K562 (cell line): Measurements from ENCODE around the gene KTN1. TPM values are rescaled to one million over a fixed set of nuclear protein-coding genes. Genes with fewer than 3 reads are reported as not detected.

ENCODE experiments used
- ATAC-seq: fragments of 200-7000 bp; cut with Tn5 transposase; 3 replicates; pipeline ENCODE4 v1.9.1; 2020; ENCODE audit warnings: moderate library complexity
- BruUV-seq: library from RNA; stranded (reverse); fragments of 400-500 nt; replicated peaks from 2 replicates; lab custom pipeline; 2021; lab: Mats Ljungman, UMichigan
- CTCF ChIA-PET: fragments of 300-600 bp; formaldehyde crosslinking; extraction: SDS; loops from one replicate; lab custom pipeline; 2021; ENCODE audit warnings: low intra/inter-chr PET ratio; lab: Yijun Ruan, JAX
- POLR2A ChIA-PET: fragments of 300-600, 350-650 bp; sonication (Branson Sonifier 250); formaldehyde crosslinking; extraction: SDS; loops from one replicate; lab custom pipeline; 2021; ENCODE audit warnings: antibody characterized with exemption, inconsistent platforms; lab: Yijun Ruan, JAX
- DNase-seq, 4 experiments: peaks; one replicate each; pipeline versions ENCODE4 v3.0.0 to v3.0.0-alpha.2; 2011 to 2018; ENCODE audit warnings: low spot score in 3 of 4, mixed read lengths in 3 of 4; ENCODE audit errors: extremely low read depth in 1 of 4
- FAIRE-seq: peaks from 2 replicates; lab custom pipeline; 2011; peaks lifted over from hg19 to GRCh38; lab: Jason Lieb, UNC
- H2AFZ ChIP-seq: 2 replicates; pipeline ENCODE4 v1.6.0; 2011; ENCODE audit warnings: low read depth, low read length, control low read depth, inconsistent platforms
- H3K27ac ChIP-seq: fragments of 200-600 bp; 3 replicates; pipeline ENCODE4 v1.8.0; 2011; ENCODE audit warnings: low read depth, mild to moderate bottlenecking, control low read depth, inconsistent platforms, low read length, moderate library complexity, mixed read lengths; ENCODE audit errors: extremely low read depth
- H3K27me3 ChIP-seq, 2 experiments: fragments of 300-600 bp in 1 of 2; 2 replicates in 1 of 2; 3 replicates in 1 of 2; pipeline versions ENCODE4 v1.6.0 to v1.8.0; 2011; ENCODE audit warnings: inconsistent platforms in 2 of 2, low read length in 2 of 2, mild to moderate bottlenecking in 1 of 2, mixed read lengths in 1 of 2, moderate library complexity in 1 of 2; ENCODE audit not compliant: control insufficient read depth in 2 of 2, insufficient read depth in 2 of 2
- H3K36me3 ChIP-seq: fragments of 300-600 bp; 3 replicates; pipeline ENCODE4 v1.8.0; 2011; ENCODE audit warnings: mild to moderate bottlenecking, low read length, inconsistent platforms; ENCODE audit not compliant: control insufficient read depth, insufficient read depth
- H3K4me1 ChIP-seq, 2 experiments: fragments of 200-600 bp in 1 of 2; replicated peaks in 1 of 2; 2 replicates in 1 of 2; 3 replicates in 1 of 2; pipeline versions ENCODE4 v1.5.1 to v1.8.0; 2011; ENCODE audit warnings: inconsistent platforms in 2 of 2, low read length in 2 of 2, mild to moderate bottlenecking in 1 of 2, mixed read lengths in 1 of 2, moderate library complexity in 1 of 2; ENCODE audit not compliant: control insufficient read depth in 2 of 2, insufficient read depth in 2 of 2
- H3K4me2 ChIP-seq: 2 replicates; pipeline ENCODE4 v1.6.1; 2011; ENCODE audit warnings: low read length, control low read depth, inconsistent platforms, mixed read lengths; ENCODE audit not compliant: insufficient read depth
- H3K4me3 ChIP-seq: fragments of 200-600 bp; sonication (generic), shearing (Covaris generic); 2 replicates; pipeline ENCODE4 v1.5.1; 2016; ENCODE audit warnings: control low read depth, inconsistent platforms
- H3K79me2 ChIP-seq: fragments of 200-600 bp; 3 replicates; pipeline ENCODE4 v1.8.0; 2011; ENCODE audit warnings: low read length, inconsistent platforms; ENCODE audit not compliant: control insufficient read depth, insufficient read depth
- H3K9ac ChIP-seq, 2 experiments: 2 replicates each; pipeline versions ENCODE4 v1.6.0 to v1.6.1; 2011; ENCODE audit warnings: low read depth in 2 of 2, low read length in 2 of 2, control low read depth in 1 of 2, inconsistent platforms in 1 of 2, mild to moderate bottlenecking in 1 of 2, mixed read lengths in 1 of 2; ENCODE audit not compliant: insufficient read depth in 1 of 2
- H3K9me1 ChIP-seq: one replicate; pipeline ENCODE4 v1.6.0; 2011; ENCODE audit warnings: inconsistent platforms, mild to moderate bottlenecking, low read length, moderate library complexity; ENCODE audit not compliant: control insufficient read depth, insufficient read depth
- H3K9me3 ChIP-seq: replicated peaks from 2 replicates; pipeline ENCODE4 v1.5.1; 2011; ENCODE audit warnings: low read depth, low read length, inconsistent platforms; ENCODE audit not compliant: control insufficient read depth, insufficient read depth
- H4K20me1 ChIP-seq: replicated peaks from 2 replicates; pipeline ENCODE4 v1.6.1; 2011; ENCODE audit warnings: low read length, inconsistent platforms, mixed read lengths; ENCODE audit not compliant: control insufficient read depth, insufficient read depth
- ARNT ChIP-seq, 2 experiments: fragments of 450-650 bp; IDR thresholded peaks; 2 replicates each; pipeline ENCODE4 v1.6.1; 2016; ENCODE audit warnings: mild to moderate bottlenecking in 1 of 2
- BACH1 ChIP-seq: fragments of 200-800 bp; sonication (Bioruptor generic); IDR thresholded peaks from 2 replicates; pipeline ENCODE4 v1.6.1; 2016; ENCODE audit warnings: missing genetic modification characterization, missing compliant biosample characterization
- CCAR2 ChIP-seq: fragments of 200-400 bp; formaldehyde crosslinking; IDR thresholded peaks from 2 replicates; pipeline ENCODE4 v1.6.1; 2017; ENCODE audit warnings: mild to moderate bottlenecking, low read depth, low read length
- E4F1 ChIP-seq: fragments of 250-450 bp; sonication (Bioruptor Pico); IDR thresholded peaks from 2 replicates; pipeline ENCODE4 v1.5.0; 2021; ENCODE audit warnings: mild to moderate bottlenecking, borderline replicate concordance
- ETS2 ChIP-seq: IDR thresholded peaks from 2 replicates; pipeline ENCODE4 v1.6.1; 2016; ENCODE audit warnings: borderline replicate concordance, missing genetic modification characterization, mild to moderate bottlenecking, moderate library complexity, missing compliant biosample characterization; ENCODE audit not compliant: poor library complexity, severe bottlenecking
- EWSR1 ChIP-seq: fragments of 450-650 bp; IDR thresholded peaks from 2 replicates; pipeline ENCODE4 v1.6.1; 2018; ENCODE audit warnings: borderline replicate concordance, mild to moderate bottlenecking, low read depth, moderate library complexity; ENCODE audit not compliant: partially characterized antibody
- FOXP4 ChIP-seq: sonication (generic); formaldehyde crosslinking; IDR thresholded peaks from 2 replicates; pipeline ENCODE4 v1.8.0; 2022; ENCODE audit warnings: mild to moderate bottlenecking, missing genetic modification reagents, borderline replicate concordance
- HNRNPH1 ChIP-seq: fragments of 200-400 bp; formaldehyde crosslinking; optimal IDR thresholded peaks from 2 replicates; pipeline ENCODE3; 2017; ENCODE audit warnings: low read depth, mild to moderate bottlenecking, low read length, moderate library complexity
- KLF13 ChIP-seq: fragments of 450-650 bp; IDR thresholded peaks from 2 replicates; pipeline ENCODE4 v1.6.1; 2016; ENCODE audit warnings: missing genetic modification characterization, low read depth, mild to moderate bottlenecking, missing compliant biosample characterization, moderate library complexity, borderline replicate concordance
- MBD1 ChIP-seq: fragments of 250-450 bp; sonication (Bioruptor Pico); IDR thresholded peaks from 2 replicates; pipeline ENCODE4 v1.8.0; 2022; ENCODE audit warnings: inconsistent platforms
- RFX5 ChIP-seq: IDR thresholded peaks from 2 replicates; pipeline ENCODE4 v1.6.1; 2011; ENCODE audit warnings: low read depth, mild to moderate bottlenecking, improper control_type of control experiment, low read length
- SETDB1 ChIP-seq: IDR thresholded peaks from one replicate; pipeline ENCODE4 v1.6.1; 2012; ENCODE audit warnings: low read length, control low read depth, inconsistent platforms
- SUPT5H ChIP-seq: fragments of 450-650 bp; IDR thresholded peaks from 2 replicates; pipeline ENCODE4 v1.6.1; 2016
- TAF1 ChIP-seq: IDR thresholded peaks from 2 replicates; pipeline ENCODE4 v1.6.1; 2011; ENCODE audit warnings: mild to moderate bottlenecking, low read length, moderate library complexity; ENCODE audit not compliant: insufficient read depth, control insufficient read depth, severe bottlenecking; ENCODE audit errors: extremely low read depth
- TAF7 ChIP-seq: fragments of 450-650 bp; IDR thresholded peaks from 2 replicates; pipeline ENCODE4 v1.6.1; 2016; ENCODE audit warnings: missing genetic modification characterization, missing compliant biosample characterization
- TEAD1 ChIP-seq, 2 experiments: fragments of 450-650 bp in 1 of 2; sonication (generic) in 1 of 2; formaldehyde crosslinking; IDR thresholded peaks; 2 replicates each; pipeline versions ENCODE4 v1.4.0 to v1.8.0; 2020 to 2022; ENCODE audit warnings: mild to moderate bottlenecking in 2 of 2, missing genetic modification reagents in 1 of 2
- ZFPM2 ChIP-seq: fragments of 250-450 bp; sonication (Bioruptor Pico); IDR thresholded peaks from 2 replicates; pipeline ENCODE4 v1.5.1; 2022; ENCODE audit warnings: mild to moderate bottlenecking
- ZNF311 ChIP-seq: fragments of 250-450 bp; sonication (Bioruptor Pico); IDR thresholded peaks from 2 replicates; pipeline ENCODE4 v1.4.0; 2020; ENCODE audit warnings: mild to moderate bottlenecking, moderate library complexity
- WGBS: fragments of 100-300 bp; shearing (Covaris generic); methylation state at CpG from one replicate; pipeline ENCODE4 v1.1.6; 2016; ENCODE audit warnings: low coverage, mixed read lengths; ENCODE audit not compliant: insufficient coverage; ENCODE audit errors: missing lambda C conversion rate; 5-methylcytosine and 5-hydroxymethylcytosine counted together
- in situ Hi-C: fragments of 300-500 bp; cut with MboI; formaldehyde crosslinking; loops from 4 replicates; pipeline ENCODE4 v1.15.0; 2018; ENCODE audit warnings: inconsistent platforms, mixed read lengths
- intact Hi-C: fragments of 100-400 bp; cut with micrococcal nuclease; formaldehyde crosslinking; loops from 2 replicates; pipeline ENCODE4 v1.14.2; 2022
- polyA plus RNA-seq, 8 experiments: library from polyadenylated mRNA; depleted of rRNA in 4 of 8; stranded (reverse) in 5 of 8; unstranded in 3 of 8; fragments of >200 nt; fragmentation: Nextera tagmentation in 2 of 8; fragmentation: Illumina TruSeq in 1 of 8; extraction: Ambion mirVana in 2 of 8; extraction: Trizol in 1 of 8; gene quantifications; 2 replicates each; pipeline versions ENCODE4 v1.2.1 to v1.2.3, GENCODE V29; 2011 to 2014; ENCODE audit warnings: inconsistent platforms in 1 of 8, missing spikeins in 1 of 8
- total RNA-seq, 7 experiments: library from RNA; depleted of rRNA in 6 of 7; stranded (reverse); fragments of >200 nt in 6 of 7; fragmentation: Illumina TruSeq in 2 of 7; extraction: Trizol in 2 of 7; gene quantifications; 2 replicates each; pipeline versions ENCODE4 v1.2.1 to v1.2.3, GENCODE V29; 2011 to 2021; ENCODE audit warnings: low replicate concordance in 1 of 7

The KTN1 gene
- total and polyA plus RNA-seq, 9 of the 15 experiments (the other 6 are each of a cell fraction or from before 2014, with no cell fraction given), result 34.8 to 120 (median 63.6) TPM

GRCh38 chr14:55620981-55621380 is 41.0 kb downstream of the KTN1 start:
- Histone ChIP-seq H2AFZ (no peak overlapping the region), H3K36me3 (peaks cover 66% of the 10 kb centered on the region), H3K27me3 (no peaks in the 10 kb centered on the region), H3K4me3 (no peak overlapping the region), H4K20me1 (no peaks in the 10 kb centered on the region), H3K27ac (no peak overlapping the region), H3K9ac (no peak overlapping the region), H3K9me1 (no peaks in the 10 kb centered on the region), H3K79me2 (no peaks in the 10 kb centered on the region), H3K4me1 (no peaks in the 10 kb centered on the region), H3K4me2 (no peak overlapping the region), H3K9me3 (peaks cover 6% of the 10 kb centered on the region)
- BruUV-seq, result no TSS peak
- ATAC-seq, result no peak
- intact Hi-C loops (no loop called here), in situ Hi-C loops (no loop called here)
- POLR2A ChIA-PET, result interaction anchor here (0.6 kb wide), 1 partner anchor 21 kb away, joined by 3 read pairs; no protein-coding TSS in a partner anchor
- no peak for DNase-seq
- 95% methylated on average over 2 of the region's 3 CpGs for WGBS
- CTCF ChIA-PET, result no interaction called here
- no peak for FAIRE-seq
- TF ChIP-seq E4F1 (CRISPR knock-in tag) (no peak), SETDB1 (no peak), ARNT (IDR thresholded peaks at IDR 0.05) (no peak), RFX5 (no peak), EWSR1 (no peak), SUPT5H (no peak), ZNF311 (no peak), MBD1 (no peak), KLF13 (no peak), HNRNPH1 (no peak), ZFPM2 (CRISPR knock-in tag) (no peak), FOXP4 (CRISPR knock-in tag) (no peak), CCAR2 (no peak), TEAD1 (CRISPR knock-in tag; IDR thresholded peaks at IDR 0.05) (no peak), ETS2 (tag) (no peak), TAF7 (tag) (no peak), TAF1 (no peak), BACH1 (tag) (no peak)
